HepG2 (cell line): ENCODE results near the gene BRAT1. TPM values are rescaled to one million over a fixed set of nuclear protein-coding genes. Genes with fewer than 3 reads are reported as not detected.
A peak's percentile ranks its signal among the peaks of the same experiment; 100 is the strongest.

Source experiments
- MAF1 ChIP-seq: sonication (generic); formaldehyde crosslinking; IDR thresholded peaks from 2 replicates; pipeline ENCODE4 v1.5.0; 2020; ENCODE audit warnings: missing genetic modification reagents, borderline replicate concordance
- MLLT10 ChIP-seq: sonication (generic); formaldehyde crosslinking; IDR thresholded peaks from 2 replicates; pipeline ENCODE4 v1.4.0; 2020; ENCODE audit warnings: missing genetic modification reagents
- MTERF4 ChIP-seq: sonication (generic); formaldehyde crosslinking; IDR thresholded peaks from 2 replicates; pipeline ENCODE4 v1.8.0; 2023; ENCODE audit warnings: mild to moderate bottlenecking, missing genetic modification reagents
- SNAPC4 ChIP-seq: sonication (generic); formaldehyde crosslinking; IDR thresholded peaks from 2 replicates; pipeline ENCODE4 v1.4.0; 2020; ENCODE audit warnings: mild to moderate bottlenecking, missing genetic modification reagents
- TEAD2 ChIP-seq: sonication (generic); formaldehyde crosslinking; IDR thresholded peaks from 2 replicates; pipeline ENCODE4 v1.9.0; 2021; ENCODE audit warnings: missing genetic modification reagents
- TOE1 ChIP-seq: sonication (generic); formaldehyde crosslinking; IDR thresholded peaks from 2 replicates; pipeline ENCODE4 v1.4.0; 2020; ENCODE audit warnings: mild to moderate bottlenecking, missing genetic modification reagents
- ZNF468 ChIP-seq: sonication (generic); formaldehyde crosslinking; IDR thresholded peaks from 2 replicates; pipeline ENCODE4 v1.8.0; 2022; ENCODE audit warnings: mild to moderate bottlenecking, moderate library complexity, missing genetic modification reagents
- ZNF543 ChIP-seq: sonication (generic); formaldehyde crosslinking; IDR thresholded peaks from 2 replicates; pipeline ENCODE4 v1.4.0; 2020; ENCODE audit warnings: mild to moderate bottlenecking, missing genetic modification reagents
- ZNF646 ChIP-seq: sonication (generic); formaldehyde crosslinking; IDR thresholded peaks from 2 replicates; pipeline ENCODE4 v1.9.0; 2021; ENCODE audit warnings: mild to moderate bottlenecking, missing genetic modification reagents
- ZNF777 ChIP-seq: sonication (generic); formaldehyde crosslinking; IDR thresholded peaks from 2 replicates; pipeline ENCODE4 v1.4.0; 2020; ENCODE audit warnings: missing genetic modification reagents
- ZNF792 ChIP-seq: IDR thresholded peaks from 2 replicates; pipeline ENCODE4 v1.6.1; 2016
- polyA plus RNA-seq, 8 experiments: library from polyadenylated mRNA; depleted of rRNA in 3 of 8; stranded (reverse) in 7 of 8; unstranded in 1 of 8; fragments of >200 nt; fragmentation: Illumina TruSeq in 4 of 8; extraction: Trizol in 4 of 8; gene quantifications; 2 replicates each; pipeline versions ENCODE4 v1.2.1 to v1.2.3, GENCODE V29; 2011 to 2016; ENCODE audit warnings: low read depth in 4 of 8, missing spikeins in 1 of 8, mixed read lengths in 1 of 8; ENCODE audit not compliant: insufficient read depth in 1 of 8
- total RNA-seq, 5 experiments: library from RNA; depleted of rRNA; stranded (reverse); fragments of >200 nt; fragmentation: Illumina TruSeq; extraction: Trizol; gene quantifications; 2 replicates each; pipeline ENCODE4 v1.2.3, GENCODE V29; 2016; ENCODE audit warnings: low read depth in 1 of 5
- TF ChIP-seq, protein P1 (sequence below): sonication (generic); formaldehyde crosslinking; IDR thresholded peaks from 2 replicates; pipeline ENCODE4 v1.8.0; 2022; ENCODE audit warnings: mild to moderate bottlenecking, missing genetic modification reagents, borderline replicate concordance

BRAT1 gene
- total and polyA plus RNA-seq, 2 of the 13 experiments (the other 11 are each of a cell fraction or from before 2014, with no cell fraction given) = 10.2 to 20.3 TPM

- TF ChIP-seq, protein P1, sequence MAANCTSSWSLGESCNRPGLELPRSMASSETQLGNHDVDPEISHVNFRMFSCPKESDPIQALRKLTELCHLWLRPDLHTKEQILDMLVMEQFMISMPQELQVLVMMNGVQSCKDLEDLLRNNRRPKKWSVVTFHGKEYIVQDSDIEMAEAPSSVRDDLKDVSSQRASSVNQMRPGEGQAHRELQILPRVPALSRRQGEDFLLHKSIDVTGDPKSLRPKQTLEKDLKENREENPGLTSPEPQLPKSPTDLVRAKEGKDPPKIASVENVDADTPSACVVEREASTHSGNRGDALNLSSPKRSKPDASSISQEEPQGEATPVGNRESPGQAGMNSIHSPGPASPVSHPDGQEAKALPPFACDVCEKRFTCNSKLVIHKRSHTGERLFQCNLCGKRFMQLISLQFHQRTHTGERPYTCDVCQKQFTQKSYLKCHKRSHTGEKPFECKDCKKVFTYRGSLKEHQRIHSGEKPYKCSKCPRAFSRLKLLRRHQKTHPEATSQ (CRISPR knock-in tag) = no peak
- TF ChIP-seq MAF1 (CRISPR knock-in tag) (no peak), TEAD2 (CRISPR knock-in tag) (no peak), MTERF4 (CRISPR knock-in tag) (no peak), MLLT10 (CRISPR knock-in tag) (no peak), TOE1 (CRISPR knock-in tag) (no peak), ZNF646 (CRISPR knock-in tag) (no peak), ZNF777 (CRISPR knock-in tag) (no peak), ZNF792 (CRISPR knock-in tag) (0 out of 2 replicates have a peak, but pooled peaks have one; percentile 20), SNAPC4 (CRISPR knock-in tag) (no peak), ZNF468 (CRISPR knock-in tag) (no peak), ZNF543 (CRISPR knock-in tag) (no peak)
These were observed 27.5 kb downstream of the BRAT1 start (continued) for GRCh38 chr7:2527505-2528467.
